H1 (cell line): ENCODE measurements around the gene NLRP8. TPM values are rescaled to one million over a fixed set of nuclear protein-coding genes. Genes with fewer than 3 reads are reported as not detected.

Experiments used
- CTCF ChIA-PET: fragments of 300-600 bp; sonication (Branson Sonifier 250); formaldehyde crosslinking; loops from one replicate; lab custom pipeline; 2021; ENCODE audit not compliant: partially characterized antibody; lab: Charles Lee
- POLR2A ChIA-PET: fragments of 300-600 bp; sonication (Branson Sonifier 250); formaldehyde crosslinking; loops from one replicate; lab custom pipeline; 2021; ENCODE audit warnings: inconsistent platforms; ENCODE audit not compliant: partially characterized antibody; lab: Charles Lee
- DNase-seq, 2 experiments: peaks; one replicate each; pipeline versions ENCODE4 v3.0.0 to v3.0.0-alpha.2; 2010 to 2022; ENCODE audit warnings: low spot score in 2 of 2, low read depth in 1 of 2, mixed read lengths in 1 of 2
- FAIRE-seq: peaks from 2 replicates; lab custom pipeline; 2011; peaks lifted over from hg19 to GRCh38; lab: Jason Lieb, UNC
- H2AFZ ChIP-seq: 2 replicates; pipeline ENCODE4 v1.8.1; 2012; ENCODE audit warnings: low read length, inconsistent platforms
- H2AK5ac ChIP-seq: 2 replicates; pipeline ENCODE4 v1.6.1; 2013; ENCODE audit warnings: low read depth, low read length
- H2BK120ac ChIP-seq: replicated peaks from 2 replicates; pipeline ENCODE3; 2013; ENCODE audit warnings: low read depth, low read length, inconsistent platforms
- H2BK12ac ChIP-seq: 2 replicates; pipeline ENCODE4 v1.6.1; 2013; ENCODE audit warnings: low read depth, low read length
- H2BK15ac ChIP-seq: 2 replicates; pipeline ENCODE4 v1.6.1; 2013; ENCODE audit warnings: low read length
- H2BK20ac ChIP-seq: 2 replicates; pipeline ENCODE4 v1.6.1; 2013; ENCODE audit warnings: low read length
- H2BK5ac ChIP-seq: 2 replicates; pipeline ENCODE4 v1.6.1; 2013; ENCODE audit warnings: low read depth, low read length
- H3K14ac ChIP-seq: 2 replicates; pipeline ENCODE4 v1.6.1; 2013; ENCODE audit warnings: inconsistent platforms; ENCODE audit not compliant: insufficient read length
- H3K18ac ChIP-seq: 2 replicates; pipeline ENCODE4 v1.6.1; 2013; ENCODE audit warnings: low read length; ENCODE audit errors: extremely low read depth
- H3K23ac ChIP-seq: 2 replicates; pipeline ENCODE4 v1.6.1; 2013; ENCODE audit warnings: inconsistent platforms; ENCODE audit not compliant: insufficient read length
- H3K23me2 ChIP-seq: 2 replicates; pipeline ENCODE4 v1.6.1; 2013; ENCODE audit warnings: low read depth, low read length
- H3K27ac ChIP-seq: 2 replicates; pipeline ENCODE4 v1.6.1; 2011; ENCODE audit warnings: low read depth, low read length, inconsistent platforms
- H3K27me3 ChIP-seq, 4 experiments: replicated peaks in 1 of 4; 1 replicate in 1 of 4; 2 replicates in 3 of 4; pipeline versions ENCODE4 v1.6.1 to v1.8.1; 2011 to 2013; ENCODE audit warnings: low read length in 3 of 4, mild to moderate bottlenecking in 3 of 4, inconsistent platforms in 2 of 4, mixed read lengths in 2 of 4, moderate library complexity in 1 of 4; ENCODE audit not compliant: control insufficient read depth in 3 of 4, insufficient read depth in 3 of 4; ENCODE audit errors: extremely low read depth in 1 of 4
- H3K36me3 ChIP-seq, 4 experiments: 2 replicates each; pipeline versions ENCODE4 v1.6.1 to v1.8.1; 2011 to 2013; ENCODE audit warnings: mild to moderate bottlenecking in 4 of 4, low read length in 3 of 4, moderate library complexity in 2 of 4, control low read depth in 1 of 4, inconsistent platforms in 1 of 4; ENCODE audit not compliant: insufficient read depth in 4 of 4, control insufficient read depth in 2 of 4
- H3K4ac ChIP-seq: replicated peaks from 2 replicates; pipeline ENCODE3; 2013; ENCODE audit warnings: low read length, low read depth, mixed read lengths, inconsistent platforms; ENCODE audit not compliant: insufficient read length
- H3K4me1 ChIP-seq, 4 experiments: replicated peaks in 1 of 4; 1 replicate in 1 of 4; 2 replicates in 3 of 4; pipeline versions ENCODE4 v1.6.1 to v1.8.1; 2011 to 2013; ENCODE audit warnings: low read length in 3 of 4, inconsistent platforms in 2 of 4, mixed read lengths in 1 of 4; ENCODE audit not compliant: insufficient read depth in 4 of 4, control insufficient read depth in 3 of 4
- H3K4me2 ChIP-seq, 2 experiments: 2 replicates each; pipeline versions ENCODE4 v1.6.1 to v1.8.1; 2011 to 2013; ENCODE audit warnings: low read depth in 2 of 2, low read length in 2 of 2, control low read depth in 1 of 2, inconsistent platforms in 1 of 2, mild to moderate bottlenecking in 1 of 2; ENCODE audit not compliant: insufficient read depth in 1 of 2
- H3K4me3 ChIP-seq, 4 experiments: fragments of 200-600, 300-600 bp in 1 of 4; sonication (generic), shearing (Covaris generic), sonication (Bioruptor Twin) in 1 of 4; 2 replicates each; pipeline versions ENCODE4 v1.5.1 to v1.8.1; 2011 to 2016; ENCODE audit warnings: low read length in 4 of 4, low read depth in 3 of 4, control low read depth in 2 of 4, inconsistent platforms in 2 of 4, mild to moderate bottlenecking in 2 of 4, mixed read lengths in 1 of 4, moderate library complexity in 1 of 4; ENCODE audit not compliant: insufficient read depth in 2 of 4; ENCODE audit errors: extremely low read depth in 1 of 4
- H3K56ac ChIP-seq: replicated peaks from 2 replicates; pipeline ENCODE3; 2013; ENCODE audit warnings: low read depth, mild to moderate bottlenecking, mixed read lengths, low read length, inconsistent platforms; ENCODE audit not compliant: insufficient read length
- H3K79me1 ChIP-seq: 2 replicates; pipeline ENCODE4 v1.6.1; 2013; ENCODE audit warnings: low read depth, low read length, control low read depth
- H3K79me2 ChIP-seq, 2 experiments: 2 replicates each; pipeline versions ENCODE4 v1.6.1 to v1.8.1; 2012 to 2013; ENCODE audit warnings: low read length in 2 of 2, mild to moderate bottlenecking in 2 of 2, inconsistent platforms in 1 of 2; ENCODE audit not compliant: insufficient read depth in 2 of 2, control insufficient read depth in 1 of 2
- H3K9ac ChIP-seq, 4 experiments: replicated peaks in 1 of 4; 1 replicate in 1 of 4; 2 replicates in 3 of 4; pipeline versions ENCODE4 v1.6.1 to v1.8.1; 2011 to 2013; ENCODE audit warnings: low read depth in 3 of 4, low read length in 3 of 4, control low read depth in 2 of 4, mild to moderate bottlenecking in 2 of 4, moderate library complexity in 2 of 4, inconsistent platforms in 1 of 4; ENCODE audit errors: extremely low read depth in 1 of 4
- H3K9me3 ChIP-seq, 2 experiments: 2 replicates each; pipeline versions ENCODE4 v1.6.1 to v1.8.1; 2012 to 2013; ENCODE audit warnings: mild to moderate bottlenecking in 2 of 2, moderate library complexity in 2 of 2, control low read depth in 1 of 2, inconsistent platforms in 1 of 2, low read depth in 1 of 2, low read length in 1 of 2, mixed read lengths in 1 of 2; ENCODE audit not compliant: insufficient read depth in 2 of 2
- H4K20me1 ChIP-seq, 2 experiments: replicated peaks in 1 of 2; 2 replicates each; pipeline versions ENCODE3 to v1.8.1; 2011 to 2013; ENCODE audit warnings: inconsistent platforms in 2 of 2, low read length in 2 of 2, mild to moderate bottlenecking in 1 of 2; ENCODE audit not compliant: insufficient read depth in 2 of 2, control insufficient read depth in 1 of 2
- H4K5ac ChIP-seq: 2 replicates; pipeline ENCODE4 v1.6.1; 2013; ENCODE audit warnings: low read length, low read depth, mixed read lengths, inconsistent platforms; ENCODE audit not compliant: insufficient read length
- H4K8ac ChIP-seq: 2 replicates; pipeline ENCODE4 v1.8.0; 2013; ENCODE audit warnings: mild to moderate bottlenecking, moderate library complexity, low read length, inconsistent platforms; ENCODE audit not compliant: insufficient read depth; ENCODE audit errors: extremely low read depth
- H4K91ac ChIP-seq: replicated peaks from 2 replicates; pipeline ENCODE3; 2013; ENCODE audit warnings: low read length, mixed read lengths, inconsistent platforms; ENCODE audit not compliant: insufficient read length
- ATF2 ChIP-seq: IDR thresholded peaks from 2 replicates; pipeline ENCODE4 v1.6.1; 2012; ENCODE audit warnings: low read length, inconsistent platforms
- CREB1 ChIP-seq: IDR thresholded peaks from 2 replicates; pipeline ENCODE4 v1.6.1; 2012; ENCODE audit warnings: inconsistent platforms
- EZH2 ChIP-seq: fragments of 200-600 bp; sonication (generic); IDR thresholded peaks from 2 replicates; pipeline ENCODE4 v1.7.1; 2012; ENCODE audit warnings: low read depth, mild to moderate bottlenecking, moderate library complexity, low read length, inconsistent platforms; ENCODE audit not compliant: severe bottlenecking
- HDAC6 ChIP-seq: IDR thresholded peaks from one replicate; pipeline ENCODE4 v1.7.1; 2012; ENCODE audit warnings: low read depth, mild to moderate bottlenecking, inconsistent platforms, low read length, moderate library complexity
- JUND ChIP-seq: IDR thresholded peaks from 2 replicates; pipeline ENCODE4 v1.6.1; 2011; ENCODE audit warnings: mild to moderate bottlenecking, improper control_type of control experiment, low read length
- POLR2AphosphoS5 ChIP-seq: IDR thresholded peaks from 2 replicates; pipeline ENCODE4 v1.6.1; 2011; ENCODE audit warnings: low read depth, low read length
- RBBP5 ChIP-seq: IDR thresholded peaks from 2 replicates; pipeline ENCODE4 v1.7.1; 2012; ENCODE audit warnings: low read depth, mild to moderate bottlenecking, inconsistent platforms, low read length, moderate library complexity, borderline replicate concordance
- RNF2 ChIP-seq: fragments of 200-900, 300-1000 bp; sonication (generic); IDR thresholded peaks from 2 replicates; pipeline ENCODE4 v1.7.1; 2016; ENCODE audit warnings: borderline replicate concordance, low read depth, mild to moderate bottlenecking, antibody characterized with exemption, low read length; ENCODE audit not compliant: poor library complexity, severe bottlenecking; ENCODE audit errors: missing control alignments
- SAP30 ChIP-seq: fragments of 300-600 bp; sonication (generic); IDR thresholded peaks from 2 replicates; pipeline ENCODE4 v1.7.1; 2012; ENCODE audit warnings: low read length, moderate library complexity, mild to moderate bottlenecking, inconsistent platforms; ENCODE audit not compliant: insufficient read depth, insufficient replicate concordance
- TCF12 ChIP-seq: IDR thresholded peaks from 2 replicates; pipeline ENCODE4 v1.6.1; 2011; ENCODE audit warnings: low read depth, mild to moderate bottlenecking, low read length
- TEAD4 ChIP-seq: IDR thresholded peaks from 2 replicates; pipeline ENCODE4 v1.6.1; 2012; ENCODE audit warnings: low read depth, low read length, inconsistent platforms, mixed read lengths
- YY1 ChIP-seq: IDR thresholded peaks from 2 replicates; pipeline ENCODE4 v1.6.1; 2011; ENCODE audit warnings: low read depth, mild to moderate bottlenecking, low read length
- WGBS, 2 experiments: shearing (Covaris generic) in 1 of 2; methylation state at CpG; one replicate each; pipeline versions ENCODE4 v1.1.6 to v1.1.7; 2013 to 2015; ENCODE audit warnings: low lambda C conversion rate in 2 of 2, mixed read lengths in 2 of 2, inconsistent platforms in 1 of 2, low coverage in 1 of 2, missing lambda C conversion rate in 1 of 2; ENCODE audit not compliant: insufficient replicate concordance in 2 of 2, insufficient coverage in 1 of 2, insufficient read length in 1 of 2; ENCODE audit errors: extremely low coverage in 1 of 2, missing lambda C conversion rate in 1 of 2; 5-methylcytosine and 5-hydroxymethylcytosine counted together
- polyA plus RNA-seq, 7 experiments: library from polyadenylated mRNA; depleted of rRNA in 3 of 7; stranded (reverse) in 5 of 7; unstranded in 2 of 7; fragments of >200 nt in 5 of 7; fragments of 200-250 nt in 2 of 7; gene quantifications; 1 replicate in 5 of 7; 2 replicates in 1 of 7; 4 replicates in 1 of 7; pipeline versions ENCODE4 v1.2.1 to v1.2.3, GENCODE V29; 2011 to 2013; ENCODE audit warnings: missing spikeins in 2 of 7, mixed read lengths in 2 of 7
- total RNA-seq: library from RNA; stranded (reverse); fragmentation: NEBNext Ultra II Directional; extraction: Animal tissue kit (Norgen Biotek cat#: 25700); gene quantifications from 2 replicates; pipeline ENCODE4 v1.2.1, GENCODE V29; 2021

NLRP8 gene
- total and polyA plus RNA-seq, 2 of the 8 experiments (the other 6 are each of a cell fraction or from before 2014, with no cell fraction given), result not detected

DNA sequence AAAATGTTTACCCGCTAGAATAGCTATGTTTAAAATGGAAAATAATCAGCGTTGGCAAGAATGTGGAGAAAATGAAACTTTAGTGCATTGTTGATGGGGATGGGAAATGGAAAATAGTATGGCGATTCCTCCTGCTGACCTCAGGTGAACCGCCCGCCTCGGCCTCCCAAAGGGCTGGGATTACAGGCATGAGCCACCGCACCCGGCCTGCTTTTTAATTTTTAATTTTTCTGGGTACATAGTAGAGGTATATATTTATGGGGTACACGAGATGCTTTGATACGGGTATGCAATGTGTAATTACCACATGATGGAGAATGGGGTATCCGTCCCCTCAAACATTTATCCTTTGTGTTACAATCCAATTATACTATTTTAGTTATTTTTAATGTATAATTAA lies 7.3 kb upstream of the NLRP8 start:
- Histone ChIP-seq H4K20me1 (no peaks in the 10 kb centered on the region), H3K4ac (no peak overlapping the region), H2BK5ac (no peak overlapping the region), H3K27ac (no peak overlapping the region), H2BK20ac (no peak overlapping the region), H3K79me1 (no peaks in the 10 kb centered on the region), H3K79me2 (no peaks in the 10 kb centered on the region), H4K91ac (no peak overlapping the region), H3K4me2 (no peak overlapping the region), H2BK12ac (no peak overlapping the region), H3K27me3 (no peaks in the 10 kb centered on the region), H3K14ac (no peak overlapping the region), H2AFZ (no peak overlapping the region), H2BK15ac (no peak overlapping the region), H4K8ac (no peak overlapping the region), H2AK5ac (no peak overlapping the region), H3K4me1 (no peaks in the 10 kb centered on the region), H3K23me2 (no peaks in the 10 kb centered on the region), H3K36me3 (no peaks in the 10 kb centered on the region), H4K5ac (no peak overlapping the region), H3K4me3 (no peak overlapping the region), H3K9ac (no peak overlapping the region), H3K18ac (no peak overlapping the region), H3K56ac (no peak overlapping the region), H3K9me3 (peaks cover 37 to 69% of the 10 kb centered on the region in 2 experiments), H2BK120ac (no peak overlapping the region), H3K23ac (no peak overlapping the region)
- ChIA-PET CTCF (interaction anchor here (1.2 kb wide), 1 partner anchor 9 kb away, joined by 3 read pairs; no protein-coding TSS in a partner anchor), POLR2A (no interaction called here)
- WGBS, 2 experiments, result 75% methylated on average over 11 of the region's 11 CpGs; no CpG with 5 or more reads in 1 of the 2 experiments
- FAIRE-seq (no peak), DNase-seq (no peak)
- TF ChIP-seq EZH2, result no peak
- TF ChIP-seq YY1, result no peak
- no peak for TF ChIP-seq TEAD4
- TF ChIP-seq SAP30, result no peak
- TF ChIP-seq RNF2, result no peak
- TF ChIP-seq JUND, result no peak
- TF ChIP-seq HDAC6, result no peak
- no peak for TF ChIP-seq ATF2
- TF ChIP-seq CREB1, result no peak
- TF ChIP-seq TCF12, result no peak
- no peak for TF ChIP-seq RBBP5
- TF ChIP-seq POLR2AphosphoS5, result no peak
